PC-9 (cell line): Measurements from ENCODE around the gene ASB1. TPM values are rescaled to one million over a fixed set of nuclear protein-coding genes. Genes with fewer than 3 reads are reported as not detected.

Source experiments
- BruUV-seq: library from RNA; stranded (reverse); fragments of 400-500 nt; replicated peaks from 2 replicates; lab custom pipeline; 2021; lab: Mats Ljungman, UMichigan
- CTCF ChIA-PET: fragments of 300-600 bp; sonication (Branson Sonifier 250); formaldehyde crosslinking; loops from one replicate; lab custom pipeline; 2022; ENCODE audit warnings: antibody characterized with exemption; lab: Charles Lee
- POLR2A ChIA-PET: fragments of 300-600 bp; sonication (Branson Sonifier 250); formaldehyde crosslinking; loops from one replicate; lab custom pipeline; 2022; ENCODE audit warnings: antibody characterized with exemption; ENCODE audit not compliant: unreplicated experiment; lab: Charles Lee
- DNase-seq, 2 experiments: peaks; one replicate each; pipeline versions ENCODE4 v3.0.0 to v3.0.0-alpha.2; 2015 to 2022; ENCODE audit warnings: mixed read lengths in 1 of 2
- H2AFZ ChIP-seq: fragments of 200-600 bp; sonication (generic); 2 replicates; pipeline ENCODE4 v1.8.1; 2017; ENCODE audit warnings: antibody characterized with exemption
- H3F3A ChIP-seq: fragments of 200-600 bp; sonication (generic); 2 replicates; pipeline ENCODE4 v1.8.1; 2017; ENCODE audit warnings: antibody characterized with exemption, mild to moderate bottlenecking, low read depth; ENCODE audit not compliant: insufficient read depth
- H3K27ac ChIP-seq: fragments of 200-600 bp; sonication (generic); 2 replicates; pipeline ENCODE4 v1.6.1; 2016; ENCODE audit warnings: mixed run types
- H3K27me3 ChIP-seq: fragments of 200-600 bp; sonication (generic); 2 replicates; pipeline ENCODE4 v1.6.1; 2016; ENCODE audit warnings: low read depth, mixed run types; ENCODE audit not compliant: insufficient read depth
- H3K36me3 ChIP-seq: fragments of 200-600 bp; sonication (generic); 2 replicates; pipeline ENCODE4 v1.6.1; 2016; ENCODE audit warnings: low read depth, mixed run types
- H3K4me1 ChIP-seq: fragments of 200-600 bp; sonication (generic); replicated peaks from 2 replicates; pipeline ENCODE4 v1.6.1; 2016; ENCODE audit warnings: mixed run types; ENCODE audit not compliant: insufficient read depth
- H3K4me2 ChIP-seq: fragments of 200-600 bp; sonication (generic); 2 replicates; pipeline ENCODE4 v1.6.1; 2017; ENCODE audit warnings: mixed run types
- H3K4me3 ChIP-seq: fragments of 200-600 bp; sonication (generic); 2 replicates; pipeline ENCODE4 v1.6.1; 2016; ENCODE audit warnings: mixed run types
- H3K79me2 ChIP-seq: fragments of 200-600 bp; sonication (generic); 2 replicates; pipeline ENCODE4 v1.6.1; 2017; ENCODE audit warnings: low read depth, mixed run types
- H3K9me2 ChIP-seq: fragments of 200-600 bp; sonication (generic); 2 replicates; pipeline ENCODE4 v1.8.1; 2017; ENCODE audit warnings: mild to moderate bottlenecking; ENCODE audit not compliant: insufficient read depth
- H3K9me3 ChIP-seq: fragments of 200-600 bp; sonication (generic); 2 replicates; pipeline ENCODE4 v1.8.1; 2016; ENCODE audit warnings: low read depth; ENCODE audit not compliant: insufficient read depth
- H4K20me1 ChIP-seq: fragments of 200-600 bp; sonication (generic); 2 replicates; pipeline ENCODE4 v1.8.1; 2017; ENCODE audit not compliant: insufficient read depth
- CTCF ChIP-seq: fragments of 200-600 bp; sonication (generic); conservative IDR thresholded peaks from 2 replicates; pipeline ENCODE4 v1.6.1; 2017; ENCODE audit warnings: mixed run types, antibody characterized with exemption, mild to moderate bottlenecking, moderate library complexity
- EZH2 ChIP-seq: fragments of 200-600 bp; sonication (generic); IDR thresholded peaks from 2 replicates; pipeline ENCODE4 v1.8.0; 2017; ENCODE audit warnings: antibody characterized with exemption, low read depth
- intact Hi-C: fragments of 100-400 bp; cut with micrococcal nuclease; formaldehyde crosslinking; loops from one replicate; pipeline ENCODE4 v1.10.0; 2022; ENCODE audit not compliant: unreplicated experiment
- total RNA-seq: library from RNA; stranded (reverse); gene quantifications from 2 replicates; pipeline ENCODE4 v1.2.3, GENCODE V29; 2021

Gene ASB1
- total RNA-seq, 1 experiment from 2014 or later, result 56.7 TPM

GRCh38 chr2:238406221-238406997 is 20.3 kb upstream of the ASB1 start:
- Histone ChIP-seq H3K36me3 (no peaks in the 10 kb centered on the region), H3K9me3 (no peaks in the 10 kb centered on the region), H4K20me1 (no peaks in the 10 kb centered on the region), H2AFZ (no peak overlapping the region), H3K27me3 (no peaks in the 10 kb centered on the region), H3K9me2 (no peaks in the 10 kb centered on the region), H3K4me2 (no peak overlapping the region), H3K27ac (no peak overlapping the region), H3K79me2 (no peaks in the 10 kb centered on the region), H3K4me3 (no peak overlapping the region), H3K4me1 (no peaks in the 10 kb centered on the region), H3F3A (no peaks in the 10 kb centered on the region)
- intact Hi-C loops, result no loop called here
- POLR2A ChIA-PET, result no interaction called here
- TF ChIP-seq EZH2 (no peak), CTCF (no peak)
- no TSS peak for BruUV-seq
- CTCF ChIA-PET, result no interaction called here
- DNase-seq, result no peak

GRCh38 chr2:238406998-238407285 is 19.8 kb upstream of the ASB1 start:
- BruUV-seq, result no TSS peak
- H3F3A ChIP-seq, result no peaks in the 10 kb centered on the region
- no peak for DNase-seq
- no peaks in the 10 kb centered on the region for H3K4me1 ChIP-seq
- H3K4me2 ChIP-seq, result no peak overlapping the region
- intact Hi-C loops, result no loop called here
- H3K27me3 ChIP-seq, result no peaks in the 10 kb centered on the region
- H3K27ac ChIP-seq, result no peak overlapping the region
- H3K4me3 ChIP-seq, result no peak overlapping the region
- no peaks in the 10 kb centered on the region for H3K79me2 ChIP-seq
- TF ChIP-seq EZH2 (no peak), CTCF (no peak)
- no peaks in the 10 kb centered on the region for H3K9me3 ChIP-seq
- no peaks in the 10 kb centered on the region for H3K36me3 ChIP-seq
- H2AFZ ChIP-seq, result no peak overlapping the region
- H4K20me1 ChIP-seq, result no peaks in the 10 kb centered on the region
- H3K9me2 ChIP-seq, result no peaks in the 10 kb centered on the region
- POLR2A ChIA-PET, result no interaction called here
- CTCF ChIA-PET, result no interaction called here

- no peak for DNase-seq
- TF ChIP-seq EZH2, result no peak
- TF ChIP-seq CTCF, result no peak
- H3K27me3 ChIP-seq, result no peaks in the 10 kb centered on the region
- POLR2A ChIA-PET, result no interaction called here
- H3F3A ChIP-seq, result no peaks in the 10 kb centered on the region
- H3K4me1 ChIP-seq, result no peaks in the 10 kb centered on the region
- no peak overlapping the region for H3K27ac ChIP-seq
- no peaks in the 10 kb centered on the region for H3K9me2 ChIP-seq
- no peaks in the 10 kb centered on the region for H3K9me3 ChIP-seq
- H3K4me3 ChIP-seq, result no peak overlapping the region
- no TSS peak for BruUV-seq
- H3K36me3 ChIP-seq, result no peaks in the 10 kb centered on the region
- H4K20me1 ChIP-seq, result no peaks in the 10 kb centered on the region
- intact Hi-C loops, result no loop called here
- H3K4me2 ChIP-seq, result no peak overlapping the region
- H3K79me2 ChIP-seq, result no peaks in the 10 kb centered on the region
- CTCF ChIA-PET, result no interaction called here
- H2AFZ ChIP-seq, result no peak overlapping the region
Observed at GRCh38 chr2:238407566-238407965, 19.2 kb upstream of the ASB1 start.
